Testis (tissue), 3 donors: ENCODE results near the gene AGAP1. TPM values are rescaled to one million over a fixed set of nuclear protein-coding genes. Genes with fewer than 3 reads are reported as not detected.

ENCODE experiments used
- DNase-seq: peaks from one replicate; pipeline ENCODE4 v3.0.0-alpha.2; 2019
- H3K27ac ChIP-seq, 2 donors: fragments of 200-600 bp; sonication (generic); one replicate each; pipeline ENCODE4 v1.5.1; 2019
- H3K27me3 ChIP-seq: fragments of 200-600 bp; sonication (generic); one replicate; pipeline ENCODE4 v1.5.1; 2019
- H3K36me3 ChIP-seq: fragments of 200-600 bp; sonication (generic); one replicate; pipeline ENCODE4 v1.5.1; 2017; ENCODE audit warnings: low read depth; ENCODE audit errors: missing control alignments
- H3K4me1 ChIP-seq: fragments of 200-600 bp; sonication (generic); one replicate; pipeline ENCODE4 v1.5.1; 2019
- H3K4me3 ChIP-seq, 2 donors: fragments of 200-600 bp; sonication (generic); one replicate each; pipeline ENCODE4 v1.5.1; 2017 to 2019
- H3K9me3 ChIP-seq: fragments of 200-600 bp; sonication (generic); one replicate; pipeline ENCODE4 v1.5.1; 2017
- CTCF ChIP-seq, 3 experiments: fragments of 450-650 bp in 2 of 3; fragments of 200-600 bp in 1 of 3; sonication (generic) in 1 of 3; IDR thresholded peaks; one replicate each; pipeline ENCODE4 v1.5.1; 2016 to 2019; ENCODE audit warnings: antibody characterized with exemption in 3 of 3, mild to moderate bottlenecking in 2 of 3, moderate library complexity in 1 of 3
- POLR2A ChIP-seq: fragments of 450-650 bp; IDR thresholded peaks from one replicate; pipeline ENCODE4 v1.6.1; 2017; ENCODE audit warnings: antibody characterized with exemption, mild to moderate bottlenecking, moderate library complexity
- WGBS, 2 donors: methylation state at CpG; one replicate each; pipeline ENCODE4 v1.1.5; 2018; 5-methylcytosine and 5-hydroxymethylcytosine counted together
- intact Hi-C: fragments of 100-400 bp; cut with DNase I; formaldehyde crosslinking; loops from one replicate; pipeline ENCODE4 v1.15.1; 2023; ENCODE audit warnings: low total_unique reads
- polyA plus RNA-seq: library from polyadenylated mRNA; stranded (reverse); fragments of 350-450 nt; fragmentation: Illumina TruSeq; extraction: RNeasy Lipid Tissue Mini Kit (QIAGEN cat#74804); gene quantifications from one replicate; pipeline ENCODE4 v1.2.3, GENCODE V29; 2014; ENCODE audit warnings: low read depth, low replicate concordance; ENCODE audit not compliant: insufficient read depth
- total RNA-seq, 2 donors: library from RNA; depleted of rRNA; stranded (reverse); fragments of >200 nt; gene quantifications; one replicate each; pipeline ENCODE4 v1.2.3, GENCODE V29; 2016

AGAP1 gene
- total and polyA plus RNA-seq, 3 donors from 2014 or later, result 21.4 to 45.5 (median 40.7) TPM

- Histone ChIP-seq H3K4me3 (no peak overlapping the region), H3K27ac (no peak overlapping the region), H3K9me3 (no peaks in the 10 kb centered on the region), H3K4me1 (no peaks in the 10 kb centered on the region), H3K36me3 (no peaks in the 10 kb centered on the region), H3K27me3 (no peaks in the 10 kb centered on the region)
- no peak for DNase-seq
- WGBS, 2 donors, result 75 to 78% methylated on average over 13 of the region's 13 CpGs
- intact Hi-C loops, result no loop called here
- TF ChIP-seq POLR2A, result no peak
- TF ChIP-seq CTCF (IDR thresholded peaks at IDR 0.05), result no peak
Measured at GRCh38 chr2:236113948-236114347, 620.1 kb downstream of the AGAP1 start.

GRCh38 chr2:236114959-236115358 lies 621.1 kb downstream of the AGAP1 start:
- H3K36me3 ChIP-seq, result no peaks in the 10 kb centered on the region
- no peaks in the 10 kb centered on the region for H3K9me3 ChIP-seq
- WGBS, 2 donors, result 87 to 88% methylated on average over 14 to 15 of the region's 15 CpGs
- TF ChIP-seq POLR2A (no peak), CTCF (IDR thresholded peaks at IDR 0.05) (no peak)
- no peak for DNase-seq
- no peak overlapping the region for H3K27ac ChIP-seq
- H3K27me3 ChIP-seq, result no peaks in the 10 kb centered on the region
- no peaks in the 10 kb centered on the region for H3K4me1 ChIP-seq
- H3K4me3 ChIP-seq, result no peak overlapping the region
- intact Hi-C loops, result no loop called here

GRCh38 chr2:236117401-236117800 lies 623.6 kb downstream of the AGAP1 start:
- no peak for DNase-seq
- TF ChIP-seq POLR2A, result no peak
- no peak for TF ChIP-seq CTCF (IDR thresholded peaks at IDR 0.05)
- 88 to 93% methylated on average over 10 of the region's 10 CpGs for WGBS, 2 donors

GRCh38 chr2:236117861-236118269 lies 624.0 kb downstream of the AGAP1 start:
- no peaks in the 10 kb centered on the region for H3K27me3 ChIP-seq
- no peak overlapping the region for H3K4me3 ChIP-seq
- intact Hi-C loops, result no loop called here
- no peaks in the 10 kb centered on the region for H3K4me1 ChIP-seq
- TF ChIP-seq CTCF (IDR thresholded peaks at IDR 0.05), result no peak
- no peak for TF ChIP-seq POLR2A
- no peaks in the 10 kb centered on the region for H3K36me3 ChIP-seq
- H3K27ac ChIP-seq, result no peak overlapping the region
- no peaks in the 10 kb centered on the region for H3K9me3 ChIP-seq
- DNase-seq, result no peak
- WGBS, 2 donors, result 88 to 90% methylated on average over 10 of the region's 10 CpGs

More at GRCh38 chr2:236117401-236117800, 623.6 kb downstream of the AGAP1 start:
- intact Hi-C loops, result no loop called here
- no peaks in the 10 kb centered on the region for H3K9me3 ChIP-seq
- H3K27me3 ChIP-seq, result no peaks in the 10 kb centered on the region
- no peaks in the 10 kb centered on the region for H3K36me3 ChIP-seq
- no peak overlapping the region for H3K4me3 ChIP-seq
- H3K27ac ChIP-seq, result no peak overlapping the region
- no peaks in the 10 kb centered on the region for H3K4me1 ChIP-seq

- DNase-seq, result no peak
- Histone ChIP-seq H3K27ac (no peak overlapping the region), H3K4me1 (no peaks in the 10 kb centered on the region), H3K36me3 (no peaks in the 10 kb centered on the region), H3K27me3 (no peaks in the 10 kb centered on the region), H3K4me3 (no peak overlapping the region), H3K9me3 (no peaks in the 10 kb centered on the region)
- TF ChIP-seq POLR2A (no peak), CTCF (IDR thresholded peaks at IDR 0.05) (no peak)
- WGBS, 2 donors, result 88 to 93% methylated on average over 4 of the region's 4 CpGs
- intact Hi-C loops, result no loop called here
Measured at GRCh38 chr2:236119003-236119402, 625.2 kb downstream of the AGAP1 start.
